GM03348 (cell line): ENCODE data around the gene CTXN2.

Experiments
- DNase-seq: peaks from one replicate; pipeline ENCODE4 v3.0.0; 2012; ENCODE audit warnings: low spot score

Gene CTXN2

DNA sequence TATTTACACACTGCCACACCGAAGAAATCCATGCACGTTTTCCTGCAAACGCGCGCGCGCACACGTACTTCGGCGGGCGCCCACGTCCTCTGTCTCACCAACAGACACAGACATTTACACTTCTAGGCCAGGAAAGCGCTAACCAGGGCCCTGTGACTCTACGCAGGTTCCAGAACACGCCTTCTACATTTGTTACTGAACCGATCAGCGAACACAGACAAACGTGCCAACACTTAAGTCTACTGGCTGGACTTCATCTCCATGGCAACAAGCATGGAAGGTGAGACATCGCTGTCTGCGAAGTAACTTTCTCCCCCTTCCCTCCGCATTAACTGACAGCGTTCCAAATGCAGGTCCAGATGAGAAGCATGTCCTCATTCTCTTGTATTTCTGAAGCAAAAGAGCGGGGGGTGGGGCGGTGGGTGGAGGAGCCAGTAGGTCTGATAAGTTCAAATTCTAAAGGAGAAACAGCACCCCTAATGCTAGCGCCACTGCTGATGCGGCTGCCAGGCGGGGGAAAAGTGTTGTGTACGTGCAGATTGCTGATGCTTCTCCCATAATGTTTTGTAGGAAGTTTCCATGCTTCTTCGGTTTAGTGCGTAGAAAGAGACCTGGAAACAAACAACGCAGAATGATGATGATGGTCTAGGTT is at the start of gene CTXN2:
Gene CTXN2, plus strand, starts transcription at position 92 of the 652 bp plus-strand sequence. CDS start 9,636 bp downstream, outside the sequence.
- no peak for DNase-seq

DNA sequence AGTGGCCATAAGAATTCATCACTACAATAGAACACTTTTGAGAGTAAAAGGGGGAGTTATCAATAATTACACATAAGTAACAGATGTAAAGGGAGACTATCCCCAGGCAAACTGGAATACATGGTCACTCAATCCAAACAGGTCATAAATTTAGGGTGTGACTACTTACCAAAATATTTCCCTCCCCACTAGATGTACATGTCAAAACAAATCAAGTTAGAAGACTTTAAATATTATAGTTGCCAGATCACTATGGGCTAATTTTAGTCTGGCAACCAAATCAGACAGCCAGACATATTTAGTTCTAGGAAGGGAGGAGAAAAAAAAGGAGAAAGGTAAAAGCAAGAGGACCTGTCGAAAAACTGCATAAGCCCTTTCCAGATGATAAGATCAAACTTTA is 47.6 kb upstream of the CTXN2 start:
- DNase-seq: peak; percentile 12

DNA sequence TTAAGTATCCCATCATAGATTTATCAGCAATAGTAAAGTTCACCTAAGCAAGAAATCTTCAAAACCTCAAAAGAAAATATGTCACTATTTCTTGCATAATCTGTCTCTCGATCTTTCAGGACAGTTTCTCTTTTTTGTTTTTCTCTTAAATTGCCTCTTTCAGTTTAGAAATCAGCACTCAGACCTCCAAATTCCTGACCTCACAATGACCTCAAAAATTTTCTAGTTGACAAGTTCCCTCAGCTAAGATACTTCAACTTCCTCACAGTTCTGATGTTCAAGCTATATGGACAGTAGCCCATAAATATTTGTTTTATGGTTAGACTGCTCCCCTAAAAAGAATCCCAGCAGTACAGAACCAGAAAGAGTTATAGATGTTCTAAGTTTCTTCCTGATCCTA is 46.6 kb upstream of the CTXN2 start:
- DNase-seq: peak; percentile 4

- DNase-seq: no peak
These were observed 45.5 kb upstream of the CTXN2 start for GRCh38 chr15:48145923-48146322.

GRCh38 chr15:48147358-48147757 is 44.1 kb upstream of the CTXN2 start:
- no peak for DNase-seq

GRCh38 chr15:48149858-48150257 is 41.6 kb upstream of the CTXN2 start:
- peak; percentile 21 for DNase-seq

GRCh38 chr15:48153526-48153925 is 37.9 kb upstream of the CTXN2 start:
- DNase-seq: no peak

GRCh38 chr15:48168616-48169015 is 22.8 kb upstream of the CTXN2 start:
- DNase-seq: no peak

DNA sequence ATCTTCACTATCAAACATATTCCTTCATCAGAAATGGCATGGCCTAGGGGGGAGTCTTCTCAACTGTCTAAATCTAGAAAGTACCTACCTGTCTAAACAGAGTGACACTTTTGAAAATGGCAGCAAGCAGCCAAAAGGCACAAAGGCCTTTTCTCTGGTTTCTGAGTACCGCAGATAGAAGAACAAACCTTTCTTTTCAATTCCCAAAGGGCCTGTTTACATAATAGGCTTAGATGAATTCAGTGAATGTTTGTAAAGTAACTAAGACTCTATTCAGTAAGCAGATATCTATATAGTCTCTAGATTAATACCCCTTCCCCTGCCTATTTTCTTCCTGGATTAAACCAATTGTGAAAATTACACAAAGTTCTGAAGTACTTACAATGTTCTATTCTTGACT is 20.5 kb upstream of the CTXN2 start:
- DNase-seq: no peak

GRCh38 chr15:48175126-48175525 is 16.3 kb upstream of the CTXN2 start:
- no peak for DNase-seq

DNA sequence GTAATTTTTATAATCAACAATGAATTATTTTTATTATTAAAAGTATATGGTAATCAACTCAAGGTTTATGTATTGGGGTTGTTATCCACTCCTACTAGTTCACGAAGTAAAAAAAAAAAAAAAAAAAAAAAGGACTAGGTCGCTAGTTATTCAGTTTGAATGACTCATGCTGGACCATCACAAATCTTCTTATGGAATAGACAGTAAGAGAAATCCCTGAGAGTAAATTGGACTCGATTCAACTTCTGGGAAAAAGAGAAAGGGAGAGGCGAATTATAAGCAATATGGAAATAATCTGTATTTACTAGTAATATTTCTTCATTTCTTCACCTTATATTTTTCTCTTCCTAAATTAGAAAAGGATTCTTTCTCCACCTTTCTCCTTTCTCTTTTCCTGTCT is 15.4 kb upstream of the CTXN2 start:
- no peak for DNase-seq

DNA sequence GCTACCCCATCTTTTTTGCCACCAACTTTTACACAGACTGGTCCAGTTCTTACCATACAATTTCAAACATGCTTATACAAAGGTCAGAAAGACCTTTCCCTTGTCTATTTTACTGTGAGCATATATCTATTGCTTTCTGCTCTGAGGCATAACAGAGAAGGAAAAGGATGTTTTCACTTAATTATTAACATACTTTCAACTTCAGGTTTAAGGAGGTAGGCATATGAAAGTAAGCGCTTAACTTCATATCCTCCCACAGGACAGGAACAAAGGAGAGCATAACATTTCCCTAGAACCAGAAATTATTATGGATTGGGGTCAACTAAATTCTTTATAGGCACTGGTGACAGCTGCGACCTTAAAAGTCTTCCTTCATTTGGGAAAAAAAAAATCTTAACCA is 14.5 kb upstream of the CTXN2 start:
- DNase-seq: no peak

- DNase-seq: peak; percentile 57
These were observed 14.1 kb upstream of the CTXN2 start for GRCh38 chr15:48177383-48177765.

GRCh38 chr15:48177766-48178647 is 13.5 kb upstream of the CTXN2 start, which contains the start of gene MYEF2:
Gene MYEF2, minus strand, starts transcription at chr15:48178295. Its CDS starts 58 bp downstream, at chr15:48178237.
- DNase-seq: peak; percentile 86

DNA sequence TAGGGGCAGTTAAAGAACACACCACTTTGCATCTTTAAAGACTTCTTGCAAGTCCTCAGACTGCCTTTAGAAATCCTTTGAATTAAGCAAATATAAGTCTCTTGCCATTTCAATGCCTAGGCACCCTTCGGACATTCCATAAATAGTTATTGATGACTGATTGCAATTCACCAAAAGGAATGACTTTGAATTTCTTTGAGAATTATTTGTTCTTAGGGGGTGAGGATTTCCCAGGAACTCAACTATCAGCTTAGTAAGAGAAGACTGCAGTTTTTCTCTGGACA is 12.9 kb upstream of the CTXN2 start:
- DNase-seq: no peak

GRCh38 chr15:48182749-48183148 is 8.7 kb upstream of the CTXN2 start:
- no peak for DNase-seq

DNA sequence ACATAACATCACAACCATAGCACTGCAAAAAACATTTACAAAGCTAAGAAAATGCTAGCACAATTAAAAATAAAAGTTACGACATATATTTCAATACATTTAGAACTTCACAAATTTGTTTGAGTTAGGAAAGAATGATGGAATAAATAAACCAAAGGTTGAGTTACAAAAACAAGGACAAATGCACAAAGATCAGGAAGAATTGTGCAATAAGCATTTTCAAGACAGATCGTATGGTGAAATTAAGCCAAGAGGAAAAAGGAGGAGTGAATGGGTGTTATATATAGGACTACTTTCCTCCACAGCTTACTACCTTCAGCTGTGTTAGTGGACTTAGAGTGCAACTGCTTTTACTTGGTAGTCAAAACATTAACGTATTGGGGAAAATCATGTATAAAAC is 5.9 kb upstream of the CTXN2 start:
- no peak for DNase-seq

DNA sequence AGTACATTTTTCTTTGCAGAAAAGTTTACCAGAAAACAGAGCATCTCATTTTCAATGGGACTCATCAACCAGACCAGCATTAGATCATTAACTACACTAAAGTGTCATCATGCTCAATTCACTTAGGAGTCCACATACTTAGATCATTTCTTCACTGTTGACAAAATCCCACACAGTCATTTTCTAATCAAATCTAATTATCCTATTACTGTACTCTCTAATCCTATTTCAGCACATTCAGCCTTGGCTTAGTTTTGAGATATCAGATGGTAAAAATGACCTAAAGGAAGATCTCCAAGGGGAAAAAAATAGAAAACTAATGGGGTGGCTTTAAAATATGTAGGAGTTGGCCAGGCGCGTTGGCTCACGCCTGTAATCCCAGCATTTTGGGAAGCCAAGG is 5.2 kb upstream of the CTXN2 start:
- no peak for DNase-seq

DNA sequence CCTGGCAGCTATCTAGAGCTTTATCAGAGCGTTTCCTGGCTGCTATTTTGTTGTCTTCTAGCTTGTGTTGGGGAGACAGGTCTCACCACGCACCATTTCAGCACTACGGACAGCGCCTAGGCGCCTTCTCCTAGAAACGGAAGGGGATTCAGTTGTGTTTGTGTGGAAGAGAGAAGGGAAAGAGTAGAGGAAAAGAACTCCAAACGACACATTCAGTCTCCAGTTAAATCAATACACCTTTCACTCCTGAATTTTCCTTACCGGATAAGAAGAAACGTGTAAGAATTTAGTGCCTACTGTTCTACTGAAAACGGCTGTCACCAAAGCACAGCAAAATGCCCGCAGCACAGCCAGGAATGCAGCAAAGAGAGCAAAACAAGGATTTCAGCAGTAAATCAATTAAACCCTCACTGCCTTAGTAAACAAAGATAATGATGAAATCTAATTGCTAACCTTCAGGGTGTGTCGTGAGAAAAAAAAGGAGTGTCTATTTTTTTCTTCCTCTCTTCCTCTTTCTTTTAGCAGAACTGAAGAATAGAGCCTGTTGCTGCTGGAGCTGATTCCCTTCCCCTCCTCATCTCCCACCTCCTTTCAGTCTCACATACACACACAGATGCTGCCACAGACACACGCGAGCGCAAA is 412 bp upstream of the CTXN2 start:
- peak; percentile 67 for DNase-seq

DNA sequence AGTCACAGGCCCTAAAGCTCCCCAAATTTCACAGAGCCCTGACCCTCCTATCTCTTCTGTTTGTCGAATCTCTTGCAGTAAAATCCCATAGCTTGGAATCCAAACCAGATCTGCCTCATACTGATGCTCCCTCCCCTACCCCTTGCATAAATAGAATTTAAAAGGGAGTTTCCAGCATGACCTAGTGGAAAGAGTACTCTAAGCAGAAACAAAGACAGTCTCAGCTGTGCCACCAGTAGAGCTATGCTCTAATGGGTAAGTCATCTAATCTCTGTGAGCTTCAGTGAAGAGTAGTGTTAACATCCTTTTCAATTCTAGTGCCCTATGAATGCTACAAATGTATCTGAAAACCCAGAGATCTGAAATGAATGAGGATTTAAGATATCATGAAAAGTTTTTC is 10.6 kb downstream of the CTXN2 start:
- DNase-seq: no peak

DNA sequence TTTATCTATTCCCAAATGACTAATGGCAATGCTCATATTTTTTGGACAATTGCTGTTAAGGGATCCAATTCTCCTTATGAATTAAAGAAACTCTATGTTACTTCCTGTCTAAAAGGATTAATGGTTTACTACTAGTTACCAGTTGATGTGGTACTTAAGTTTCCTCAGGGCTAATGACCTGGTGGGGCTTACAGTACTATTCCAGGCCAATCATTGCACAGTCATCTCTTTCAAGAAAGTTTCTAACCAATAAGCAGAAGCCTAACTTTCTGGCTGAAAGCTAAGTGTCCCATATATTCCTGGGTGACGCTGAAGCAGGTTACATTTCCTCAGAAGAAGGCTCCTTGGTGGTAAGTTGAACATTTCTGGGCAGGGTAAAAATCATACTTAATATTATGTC is 14.5 kb downstream of the CTXN2 start, which contains the start of gene SLC12A1:
Gene SLC12A1, plus strand, starts transcription at position 322 of the 400 bp plus-strand sequence. CDS start 1,418 bp downstream, outside the sequence.
- DNase-seq: no peak

- DNase-seq: no peak
These were observed 29.8 kb downstream of the CTXN2 start for GRCh38 chr15:48221261-48221660.

GRCh38 chr15:48221885-48222284 is 30.4 kb downstream of the CTXN2 start:
- peak; percentile 13 for DNase-seq
